HCT116 (cell line): Measurements from ENCODE around the gene NHSL2. TPM values are rescaled to one million over a fixed set of nuclear protein-coding genes. Genes with fewer than 3 reads are reported as not detected.

ENCODE experiments used
- ATAC-seq: fragments of 200-7000 bp; cut with Tn5 transposase; 2 replicates; pipeline ENCODE4 v1.9.1; 2020; ENCODE audit warnings: mild to moderate bottlenecking, moderate library complexity
- BruUV-seq: library from RNA; stranded (reverse); fragments of 400-500 nt; replicated peaks from 2 replicates; lab custom pipeline; 2021; lab: Mats Ljungman, UMichigan
- CTCF ChIA-PET: fragments of 300-600 bp; sonication (Branson Sonifier 250); formaldehyde crosslinking; loops from one replicate; lab custom pipeline; 2021; ENCODE audit warnings: antibody characterized with exemption; lab: Charles Lee
- POLR2A ChIA-PET: fragments of 300-600, 350-600 bp; sonication (Branson Sonifier 250); formaldehyde crosslinking; loops from one replicate; lab custom pipeline; 2021; ENCODE audit warnings: antibody characterized with exemption; lab: Charles Lee
- RAD21 ChIA-PET, 2 experiments: fragments of 300-600 bp; sonication (Branson Sonifier 250); formaldehyde crosslinking; loops; one replicate each; lab custom pipeline; 2023; ENCODE audit warnings: low total read pairs in 2 of 2; ENCODE audit not compliant: uncharacterized antibody in 2 of 2, unreplicated experiment in 2 of 2, low non-redundant PET in 1 of 2; lab: Charles Lee
- DNase-seq: peaks from one replicate; pipeline ENCODE4 v3.0.0-alpha.2; 2010; ENCODE audit warnings: low read depth, low spot score
- H2AFZ ChIP-seq: fragments of 200-600 bp; shearing (Covaris generic), sonication (generic); 2 replicates; pipeline ENCODE4 v1.6.1; 2017; ENCODE audit warnings: low read depth, mixed run types, mixed read lengths, antibody characterized with exemption, low read length; ENCODE audit not compliant: poor library complexity, severe bottlenecking
- H3K27ac ChIP-seq: 2 replicates; pipeline ENCODE4 v1.5.1; 2012; ENCODE audit warnings: low read depth, low read length
- H3K27me3 ChIP-seq: fragments of 200-600 bp; sonication (generic); 2 replicates; pipeline ENCODE4 v1.6.1; 2016; ENCODE audit warnings: mixed run types, low read length, mixed read lengths; ENCODE audit not compliant: insufficient read depth
- H3K36me3 ChIP-seq, 2 experiments: fragments of 200-500 bp in 1 of 2; fragments of 200-600 bp in 1 of 2; sonication (Bioruptor generic) in 1 of 2; sonication (generic) in 1 of 2; 2 replicates each; pipeline versions ENCODE4 v1.5.1 to v1.6.1; 2014 to 2016; ENCODE audit warnings: low read length in 2 of 2, inconsistent platforms in 1 of 2, mixed read lengths in 1 of 2, mixed run types in 1 of 2; ENCODE audit not compliant: insufficient read depth in 2 of 2, control insufficient read depth in 1 of 2
- H3K4me1 ChIP-seq, 2 experiments: fragments of 200-600 bp in 1 of 2; sonication (generic) in 1 of 2; 2 replicates each; pipeline versions ENCODE4 v1.5.1 to v1.6.1; 2012 to 2017; ENCODE audit warnings: low read length in 2 of 2, inconsistent platforms in 1 of 2, mild to moderate bottlenecking in 1 of 2, mixed read lengths in 1 of 2, mixed run types in 1 of 2, moderate library complexity in 1 of 2; ENCODE audit not compliant: insufficient read depth in 2 of 2, control insufficient read depth in 1 of 2
- H3K4me2 ChIP-seq: fragments of 200-600 bp; sonication (generic); 2 replicates; pipeline ENCODE4 v1.6.1; 2017; ENCODE audit warnings: mixed run types, low read length, mixed read lengths
- H3K4me3 ChIP-seq, 2 experiments: fragments of 200-600 bp in 1 of 2; sonication (generic) in 1 of 2; replicated peaks in 1 of 2; 2 replicates each; pipeline ENCODE4 v1.5.1; 2011 to 2016; ENCODE audit warnings: low read length in 2 of 2, control low read depth in 1 of 2, low read depth in 1 of 2, mild to moderate bottlenecking in 1 of 2, mixed read lengths in 1 of 2, mixed run types in 1 of 2
- H3K79me2 ChIP-seq: fragments of 200-600 bp; sonication (generic); 2 replicates; pipeline ENCODE4 v1.6.1; 2017; ENCODE audit warnings: mild to moderate bottlenecking, mixed run types, low read length, moderate library complexity, mixed read lengths; ENCODE audit not compliant: insufficient read depth
- H3K9ac ChIP-seq: fragments of 200-600 bp; sonication (generic); 2 replicates; pipeline ENCODE4 v1.6.1; 2016; ENCODE audit warnings: low read length, mixed read lengths
- H3K9me2 ChIP-seq: fragments of 200-600 bp; sonication (generic), shearing (Covaris generic); 2 replicates; pipeline ENCODE4 v1.6.1; 2017; ENCODE audit warnings: mixed run types, mild to moderate bottlenecking, moderate library complexity; ENCODE audit not compliant: insufficient read depth
- H3K9me3 ChIP-seq, 2 experiments: fragments of 200-500 bp in 1 of 2; fragments of 200-600 bp in 1 of 2; sonication (Bioruptor generic) in 1 of 2; sonication (generic) in 1 of 2; 2 replicates each; pipeline ENCODE4 v1.6.1; 2014 to 2017; ENCODE audit warnings: low read length in 2 of 2, mixed read lengths in 2 of 2, inconsistent platforms in 1 of 2, low read depth in 1 of 2, mild to moderate bottlenecking in 1 of 2, mixed run types in 1 of 2, moderate library complexity in 1 of 2; ENCODE audit not compliant: control insufficient read depth in 1 of 2, insufficient read depth in 1 of 2
- H4K20me1 ChIP-seq: fragments of 200-600 bp; sonication (generic), shearing (Covaris generic); 2 replicates; pipeline ENCODE4 v1.6.1; 2017; ENCODE audit warnings: mixed run types, mild to moderate bottlenecking, moderate library complexity; ENCODE audit not compliant: insufficient read depth
- CBX3 ChIP-seq: IDR thresholded peaks from 2 replicates; pipeline ENCODE4 v1.6.1; 2012; ENCODE audit warnings: low read depth
- CEBPB ChIP-seq: IDR thresholded peaks from 2 replicates; pipeline ENCODE4 v1.6.1; 2012; ENCODE audit warnings: low read depth
- EGR1 ChIP-seq: IDR thresholded peaks from 2 replicates; pipeline ENCODE4 v1.6.1; 2012; ENCODE audit warnings: low read depth
- EZH2 ChIP-seq: fragments of 200-600 bp; sonication (generic); IDR thresholded peaks from 2 replicates; pipeline ENCODE4 v1.6.1; 2017; ENCODE audit warnings: antibody characterized with exemption, mixed run types
- EZH2phosphoT487 ChIP-seq: fragments of 200-600 bp; IDR thresholded peaks from 2 replicates; pipeline ENCODE4 v1.6.1; 2018; ENCODE audit warnings: antibody characterized with exemption, borderline replicate concordance
- FOSL1 ChIP-seq: IDR thresholded peaks from 2 replicates; pipeline ENCODE4 v1.6.1; 2012; ENCODE audit warnings: low read depth
- JUND ChIP-seq: IDR thresholded peaks from 2 replicates; pipeline ENCODE4 v1.6.1; 2012
- POLR2A ChIP-seq: IDR thresholded peaks from 2 replicates; pipeline ENCODE4 v1.7.0; 2011; ENCODE audit warnings: borderline replicate concordance; ENCODE audit not compliant: insufficient read depth, insufficient read length; ENCODE audit errors: extremely low read depth
- POLR2AphosphoS5 ChIP-seq: IDR thresholded peaks from 2 replicates; pipeline ENCODE4 v1.6.1; 2011; ENCODE audit warnings: mild to moderate bottlenecking, low read depth, low read length, moderate library complexity
- RAD21 ChIP-seq: IDR thresholded peaks from 2 replicates; pipeline ENCODE4 v1.6.1; 2012; ENCODE audit warnings: low read depth, mild to moderate bottlenecking
- SIN3A ChIP-seq: IDR thresholded peaks from 2 replicates; pipeline ENCODE4 v1.6.1; 2012; ENCODE audit warnings: low read depth
- TCF7L2 ChIP-seq: IDR thresholded peaks from 2 replicates; pipeline ENCODE4 v1.7.0; 2011; ENCODE audit warnings: borderline replicate concordance, inconsistent platforms; ENCODE audit not compliant: insufficient read depth, insufficient read length; ENCODE audit errors: extremely low read depth
- YY1 ChIP-seq: IDR thresholded peaks from 2 replicates; pipeline ENCODE4 v1.6.1; 2011; ENCODE audit warnings: low read length, low read depth, moderate library complexity, mild to moderate bottlenecking; ENCODE audit not compliant: insufficient replicate concordance; ENCODE audit errors: extremely low read depth
- ZFX ChIP-seq: fragments of 450-650 bp; IDR thresholded peaks from 2 replicates; pipeline ENCODE4 v1.6.1; 2017
- ZNF274 ChIP-seq: fragments of 200-500 bp; sonication (Bioruptor generic); IDR thresholded peaks from 2 replicates; pipeline ENCODE4 v1.6.1; 2014; ENCODE audit warnings: mild to moderate bottlenecking, low read depth, low read length, inconsistent platforms
- intact Hi-C: fragments of 100-400 bp; cut with micrococcal nuclease; formaldehyde crosslinking; loops from 2 replicates; pipeline ENCODE4 v1.10.0; 2022
- total RNA-seq: library from RNA; stranded (reverse); gene quantifications from one replicate; pipeline ENCODE4 v1.2.1, GENCODE V29; 2021; ENCODE audit not compliant: unreplicated experiment
- TF ChIP-seq, protein P1 (sequence below): IDR thresholded peaks from 2 replicates; pipeline ENCODE4 v1.6.1; 2011; ENCODE audit warnings: mild to moderate bottlenecking, low read length, moderate library complexity; ENCODE audit not compliant: insufficient replicate concordance; ENCODE audit errors: extremely low read depth
- TF ChIP-seq, protein P2 (sequence below): IDR thresholded peaks from 2 replicates; pipeline ENCODE4 v1.6.1; 2012; ENCODE audit warnings: low read depth

The NHSL2 gene
- total RNA-seq, 1 experiment from 2014 or later = 0.22 TPM

DNA sequence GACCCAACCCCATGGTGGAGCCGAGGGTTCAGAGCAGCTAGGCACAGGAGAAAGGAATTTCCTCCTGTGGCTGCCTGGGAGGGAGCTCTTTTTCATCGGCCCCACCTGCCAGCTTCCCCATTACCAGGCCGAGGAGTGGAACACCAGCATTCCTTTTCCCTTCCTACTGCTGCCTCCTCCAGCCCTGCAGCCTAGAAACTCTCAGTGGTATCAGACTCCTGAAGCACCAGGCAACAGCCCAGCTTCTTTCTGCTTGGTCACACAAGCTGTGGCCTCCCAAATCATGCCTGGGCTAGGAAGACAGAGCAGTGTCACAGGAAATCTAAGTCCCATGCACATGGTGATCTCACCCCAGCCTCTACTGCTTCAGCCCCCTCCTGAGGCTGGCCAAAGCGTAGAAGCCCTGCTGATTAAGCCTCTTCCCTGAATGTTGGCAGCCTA is 191.0 kb downstream of the NHSL2 start:
- TF ChIP-seq SIN3A (no peak), TCF7L2 (no peak), POLR2A (no peak), ZFX (no peak), ZNF274 (no peak), EZH2phosphoT487 (no peak), JUND (no peak), CEBPB (no peak)
- TF ChIP-seq, protein P1, sequence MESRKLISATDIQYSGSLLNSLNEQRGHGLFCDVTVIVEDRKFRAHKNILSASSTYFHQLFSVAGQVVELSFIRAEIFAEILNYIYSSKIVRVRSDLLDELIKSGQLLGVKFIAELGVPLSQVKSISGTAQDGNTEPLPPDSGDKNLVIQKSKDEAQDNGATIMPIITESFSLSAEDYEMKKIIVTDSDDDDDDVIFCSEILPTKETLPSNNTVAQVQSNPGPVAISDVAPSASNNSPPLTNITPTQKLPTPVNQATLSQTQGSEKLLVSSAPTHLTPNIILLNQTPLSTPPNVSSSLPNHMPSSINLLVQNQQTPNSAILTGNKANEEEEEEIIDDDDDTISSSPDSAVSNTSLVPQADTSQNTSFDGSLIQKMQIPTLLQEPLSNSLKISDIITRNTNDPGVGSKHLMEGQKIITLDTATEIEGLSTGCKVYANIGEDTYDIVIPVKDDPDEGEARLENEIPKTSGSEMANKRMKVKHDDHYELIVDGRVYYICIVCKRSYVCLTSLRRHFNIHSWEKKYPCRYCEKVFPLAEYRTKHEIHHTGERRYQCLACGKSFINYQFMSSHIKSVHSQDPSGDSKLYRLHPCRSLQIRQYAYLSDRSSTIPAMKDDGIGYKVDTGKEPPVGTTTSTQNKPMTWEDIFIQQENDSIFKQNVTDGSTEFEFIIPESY = no peak
- POLR2A ChIA-PET = no interaction called here
- Histone ChIP-seq H3K9me3 (no peaks in the 10 kb centered on the region), H3K27me3 (no peaks in the 10 kb centered on the region), H3K79me2 (no peaks in the 10 kb centered on the region), H3K4me3 (no peak overlapping the region), H3K36me3 (no peaks in the 10 kb centered on the region), H4K20me1 (no peaks in the 10 kb centered on the region), H3K9me2 (no peaks in the 10 kb centered on the region), H3K4me1 (no peaks in the 10 kb centered on the region), H3K9ac (no peak overlapping the region), H3K27ac (no peak overlapping the region), H3K4me2 (no peak overlapping the region), H2AFZ (no peak overlapping the region)
- CTCF ChIA-PET = no interaction called here
- no TSS peak for BruUV-seq
- DNase-seq = no peak
- RAD21 ChIA-PET = no interaction called here
- intact Hi-C loops = no loop called here
- no peak for ATAC-seq

DNA sequence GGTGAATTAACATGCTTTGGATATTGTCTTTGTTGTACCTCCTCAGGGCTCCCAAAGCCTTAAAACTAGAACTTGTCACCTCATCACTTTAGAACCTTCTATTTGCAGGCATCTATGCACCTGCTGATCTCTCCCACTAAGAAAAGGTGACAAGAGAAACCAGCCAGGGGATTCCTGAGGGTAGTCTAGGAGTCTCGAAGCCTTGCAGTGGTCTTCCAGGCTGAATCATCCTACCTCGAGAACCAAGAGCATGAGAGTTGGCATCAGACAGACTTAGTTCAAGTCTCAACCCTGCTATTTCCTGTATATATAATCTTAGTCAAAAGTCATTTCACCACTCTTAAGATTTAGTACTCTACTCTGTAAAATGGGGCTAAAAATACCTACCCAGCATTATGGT is 191.5 kb downstream of the NHSL2 start:
- Histone ChIP-seq H3K36me3 (no peaks in the 10 kb centered on the region), H3K4me2 (no peak overlapping the region), H3K9me3 (no peaks in the 10 kb centered on the region), H3K9me2 (no peaks in the 10 kb centered on the region), H2AFZ (no peak overlapping the region), H3K9ac (no peak overlapping the region), H3K4me1 (no peaks in the 10 kb centered on the region), H4K20me1 (no peaks in the 10 kb centered on the region), H3K79me2 (no peaks in the 10 kb centered on the region), H3K4me3 (no peak overlapping the region), H3K27ac (no peak overlapping the region), H3K27me3 (no peaks in the 10 kb centered on the region)
- BruUV-seq = no TSS peak
- ATAC-seq (no peak), DNase-seq (no peak)
- POLR2A ChIA-PET = no interaction called here
- CTCF ChIA-PET = no interaction called here
- intact Hi-C loops = no loop called here
- RAD21 ChIA-PET = no interaction called here
- TF ChIP-seq RAD21 (no peak), EZH2 (no peak), POLR2AphosphoS5 (no peak), YY1 (no peak), TCF7L2 (no peak), SIN3A (no peak), CEBPB (no peak), CBX3 (no peak), EZH2phosphoT487 (no peak), POLR2A (no peak), JUND (no peak), EGR1 (no peak), FOSL1 (no peak)
- TF ChIP-seq, protein P2, sequence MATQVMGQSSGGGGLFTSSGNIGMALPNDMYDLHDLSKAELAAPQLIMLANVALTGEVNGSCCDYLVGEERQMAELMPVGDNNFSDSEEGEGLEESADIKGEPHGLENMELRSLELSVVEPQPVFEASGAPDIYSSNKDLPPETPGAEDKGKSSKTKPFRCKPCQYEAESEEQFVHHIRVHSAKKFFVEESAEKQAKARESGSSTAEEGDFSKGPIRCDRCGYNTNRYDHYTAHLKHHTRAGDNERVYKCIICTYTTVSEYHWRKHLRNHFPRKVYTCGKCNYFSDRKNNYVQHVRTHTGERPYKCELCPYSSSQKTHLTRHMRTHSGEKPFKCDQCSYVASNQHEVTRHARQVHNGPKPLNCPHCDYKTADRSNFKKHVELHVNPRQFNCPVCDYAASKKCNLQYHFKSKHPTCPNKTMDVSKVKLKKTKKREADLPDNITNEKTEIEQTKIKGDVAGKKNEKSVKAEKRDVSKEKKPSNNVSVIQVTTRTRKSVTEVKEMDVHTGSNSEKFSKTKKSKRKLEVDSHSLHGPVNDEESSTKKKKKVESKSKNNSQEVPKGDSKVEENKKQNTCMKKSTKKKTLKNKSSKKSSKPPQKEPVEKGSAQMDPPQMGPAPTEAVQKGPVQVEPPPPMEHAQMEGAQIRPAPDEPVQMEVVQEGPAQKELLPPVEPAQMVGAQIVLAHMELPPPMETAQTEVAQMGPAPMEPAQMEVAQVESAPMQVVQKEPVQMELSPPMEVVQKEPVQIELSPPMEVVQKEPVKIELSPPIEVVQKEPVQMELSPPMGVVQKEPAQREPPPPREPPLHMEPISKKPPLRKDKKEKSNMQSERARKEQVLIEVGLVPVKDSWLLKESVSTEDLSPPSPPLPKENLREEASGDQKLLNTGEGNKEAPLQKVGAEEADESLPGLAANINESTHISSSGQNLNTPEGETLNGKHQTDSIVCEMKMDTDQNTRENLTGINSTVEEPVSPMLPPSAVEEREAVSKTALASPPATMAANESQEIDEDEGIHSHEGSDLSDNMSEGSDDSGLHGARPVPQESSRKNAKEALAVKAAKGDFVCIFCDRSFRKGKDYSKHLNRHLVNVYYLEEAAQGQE = no peak
